HL-60 (cell line): ENCODE data around the gene URB1.

Source experiments
- DNase-seq, 2 experiments: peaks; one replicate each; pipeline ENCODE4 v3.0.0-alpha.2; 2010 to 2020; ENCODE audit warnings: low read depth in 1 of 2, low spot score in 1 of 2
- H3K27ac ChIP-seq: fragments of 250-450 bp; sonication (Bioruptor Pico); replicated peaks from 2 replicates; pipeline ENCODE4 v1.5.1; 2020; ENCODE audit warnings: mild to moderate bottlenecking, moderate library complexity
- H3K27me3 ChIP-seq: fragments of 250-450 bp; sonication (Bioruptor Pico); 2 replicates; pipeline ENCODE4 v1.5.1; 2021; ENCODE audit warnings: mild to moderate bottlenecking, moderate library complexity; ENCODE audit not compliant: insufficient read depth, poor library complexity, severe bottlenecking
- H3K4me3 ChIP-seq: replicated peaks from 2 replicates; pipeline ENCODE4 v1.5.1; 2011; ENCODE audit warnings: mild to moderate bottlenecking, control low read depth, low read length; ENCODE audit not compliant: insufficient read depth
- CTCF ChIP-seq: IDR thresholded peaks from one replicate; pipeline ENCODE4 v1.5.1; 2011; ENCODE audit warnings: low read length, control low read depth, inconsistent platforms; ENCODE audit not compliant: insufficient read depth
- GABPA ChIP-seq: IDR thresholded peaks from 2 replicates; pipeline ENCODE4 v1.6.1; 2012; ENCODE audit warnings: low read depth
- POLR2AphosphoS5 ChIP-seq: IDR thresholded peaks from 2 replicates; pipeline ENCODE4 v1.6.1; 2012; ENCODE audit warnings: low read depth
- REST ChIP-seq: IDR thresholded peaks from 2 replicates; pipeline ENCODE4 v1.6.1; 2012; ENCODE audit warnings: low read depth; ENCODE audit not compliant: insufficient replicate concordance
- SPI1 ChIP-seq: IDR thresholded peaks from 2 replicates; pipeline ENCODE4 v1.6.1; 2012; ENCODE audit warnings: low read depth, mild to moderate bottlenecking, borderline replicate concordance

Gene URB1

GRCh38 chr21:32298658-32299081 is 94.1 kb downstream of the URB1 start, which contains the start of gene MRAP:
MRAP (plus strand) TSS chr21:32298855; CDS start chr21:32298972, 117 bp downstream.
- Histone ChIP-seq H3K4me3 (no peak within 1 kb of the TSS), H3K27ac (no peak within 1 kb of the TSS), H3K27me3 (no peaks in the 10 kb centered on the region)
- DNase-seq: no peak
- TF ChIP-seq GABPA (no peak), CTCF (no peak), REST (no peak), SPI1 (no peak), POLR2AphosphoS5 (no peak)

- TF ChIP-seq POLR2AphosphoS5: no peak
- TF ChIP-seq GABPA: no peak
- no peak for TF ChIP-seq CTCF
- TF ChIP-seq REST: no peak
- DNase-seq: no peak
- H3K4me3 ChIP-seq: no peak overlapping the region
- H3K27me3 ChIP-seq: no peaks in the 10 kb centered on the region
- no peak overlapping the region for H3K27ac ChIP-seq
These were observed 94.7 kb downstream of the URB1 start for GRCh38 chr21:32298148-32298559.

GRCh38 chr21:32297449-32297848 is 95.4 kb downstream of the URB1 start:
- no peaks in the 10 kb centered on the region for H3K27me3 ChIP-seq
- no peak overlapping the region for H3K27ac ChIP-seq
- DNase-seq: no peak
- no peak overlapping the region for H3K4me3 ChIP-seq
- TF ChIP-seq CTCF: no peak
- no peak for TF ChIP-seq GABPA
- no peak for TF ChIP-seq REST
- no peak for TF ChIP-seq POLR2AphosphoS5
- TF ChIP-seq SPI1: no peak
